Measurements from ENCODE around the gene TTC16. TPM values are rescaled to one million over a fixed set of nuclear protein-coding genes. Genes with fewer than 3 reads are reported as not detected.

The TTC16 gene
- total RNA-seq, 3 donors from 2014 or later = 0.31 TPM; not detected in 2

GRCh38 chr9:127726871-127727270, 11.0 kb downstream of the TTC16 start:
- H3K4me1 ChIP-seq (ENCODE audit: low read depth) = peaks cover 6% of the 10 kb centered on the region
- no peak for TF ChIP-seq CTCF (IDR thresholded peaks at IDR 0.05)
- DNase-seq (no peak), ATAC-seq (no peak)
- no peaks in the 10 kb centered on the region for H3K36me3 ChIP-seq (ENCODE audit: low read depth)
- no peaks in the 10 kb centered on the region for H3K9me3 ChIP-seq
- no peak overlapping the region for H3K4me3 ChIP-seq
- intact Hi-C loops (cut with DNase I, micrococcal nuclease) = loop anchor here in 1 of 2 donors (10.0 kb wide), 1 partner anchor 132 kb away; no protein-coding TSS in a partner anchor

- ATAC-seq (no peak), DNase-seq (no peak)
- no peak for TF ChIP-seq CTCF (IDR thresholded peaks at IDR 0.05)
- intact Hi-C loops (cut with DNase I, micrococcal nuclease) = loop anchor here in 1 of 2 donors (10.0 kb wide), 1 partner anchor 134 kb away; no protein-coding TSS in a partner anchor
- H3K9me3 ChIP-seq = no peaks in the 10 kb centered on the region
- H3K4me3 ChIP-seq = no peak overlapping the region
- no peaks in the 10 kb centered on the region for H3K36me3 ChIP-seq (ENCODE audit: low read depth)
- H3K4me1 ChIP-seq (ENCODE audit: low read depth) = peaks cover 5% of the 10 kb centered on the region
Measured at GRCh38 chr9:127728808-127729207, 12.9 kb downstream of the TTC16 start.

GRCh38 chr9:127729522-127730256, 13.8 kb downstream of the TTC16 start:
- Histone ChIP-seq H3K36me3 (ENCODE audit: low read depth) (no peaks in the 10 kb centered on the region), H3K4me3 (no peak overlapping the region), H3K9me3 (no peaks in the 10 kb centered on the region), H3K4me1 (ENCODE audit: low read depth) (peaks cover 7% of the 10 kb centered on the region)
- DNase-seq = no peak
- TF ChIP-seq CTCF (IDR thresholded peaks at IDR 0.05) = no peak
- no peak for ATAC-seq
- intact Hi-C loops (cut with DNase I, micrococcal nuclease) = loop anchor here (2.0 to 10.0 kb wide), 3 partner anchors 135 to 145 kb away; partner anchors contain the start of gene AK1 (in 1 of the 2)

- H3K4me1 ChIP-seq (ENCODE audit: low read depth) = peaks cover 7% of the 10 kb centered on the region
- H3K36me3 ChIP-seq (ENCODE audit: low read depth) = no peaks in the 10 kb centered on the region
- TF ChIP-seq CTCF (IDR thresholded peaks at IDR 0.05) = no peak
- no peak overlapping the region for H3K4me3 ChIP-seq
- no peak for DNase-seq
- no peaks in the 10 kb centered on the region for H3K9me3 ChIP-seq
- intact Hi-C loops (cut with DNase I, micrococcal nuclease) = loop anchor here in 1 of 2 donors (2.0 to 10.0 kb wide), 2 partner anchors 139 to 145 kb away; partner anchors contain the start of gene AK1
- ATAC-seq = no peak
Measured at GRCh38 chr9:127730262-127730661, 14.4 kb downstream of the TTC16 start.

- TF ChIP-seq CTCF (IDR thresholded peaks at IDR 0.05) = no peak
- no peak overlapping the region for H3K4me3 ChIP-seq
- peaks cover 7% of the 10 kb centered on the region for H3K4me1 ChIP-seq (ENCODE audit: low read depth)
- ATAC-seq (no peak), DNase-seq (no peak)
- no peaks in the 10 kb centered on the region for H3K36me3 ChIP-seq (ENCODE audit: low read depth)
- intact Hi-C loops (cut with DNase I, micrococcal nuclease) = loop anchor here in 1 of 2 donors (2.0 to 10.0 kb wide), 2 partner anchors 140 to 144 kb away; partner anchors contain the start of gene AK1
- no peaks in the 10 kb centered on the region for H3K9me3 ChIP-seq
Measured at GRCh38 chr9:127730799-127731410, 15.0 kb downstream of the TTC16 start.

All from mucosa of descending colon (tissue), 3 donors.